DLD1 (cell line): ENCODE results near the gene ZFP64.

Source experiments
- in situ Hi-C: cut with HindIII; loops from 2 replicates; pipeline ENCODE4 v1.10.0; 2017; ENCODE audit warnings: low sequenced_read_pairs

The ZFP64 gene

DNA sequence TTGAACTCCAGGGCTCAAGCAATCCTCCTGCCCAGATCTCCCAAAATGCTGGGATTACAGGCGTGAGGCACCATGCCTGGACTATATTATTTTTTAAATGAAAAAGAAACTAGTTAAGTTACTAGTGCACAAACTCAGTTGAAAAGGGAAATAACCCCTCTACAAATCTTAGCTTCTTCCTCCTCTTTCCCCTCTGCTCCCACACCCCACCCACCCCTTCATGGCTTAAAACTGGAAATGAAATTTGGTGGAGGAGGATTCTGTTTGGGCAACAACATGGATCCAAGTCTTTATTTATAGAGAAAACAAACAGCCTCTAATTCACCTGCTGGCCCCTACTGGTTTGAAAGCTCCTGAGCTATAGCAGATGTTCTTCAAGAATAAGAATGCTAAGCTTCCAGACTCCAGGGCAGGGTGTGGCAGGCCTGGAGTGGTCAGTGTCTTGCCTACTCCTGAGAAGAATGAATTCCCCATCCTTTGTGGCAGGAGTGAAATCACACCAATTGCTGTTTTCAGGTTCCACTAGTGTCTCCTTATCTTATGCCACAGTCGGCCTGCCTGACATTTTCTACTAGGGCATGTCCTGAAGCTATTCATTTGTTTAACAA lies 73.5 kb downstream of the ZFP64 start:
- in situ Hi-C loops: loop anchor here (25.0 kb wide), 1 partner anchor 706 kb away; no protein-coding TSS in a partner anchor

DNA sequence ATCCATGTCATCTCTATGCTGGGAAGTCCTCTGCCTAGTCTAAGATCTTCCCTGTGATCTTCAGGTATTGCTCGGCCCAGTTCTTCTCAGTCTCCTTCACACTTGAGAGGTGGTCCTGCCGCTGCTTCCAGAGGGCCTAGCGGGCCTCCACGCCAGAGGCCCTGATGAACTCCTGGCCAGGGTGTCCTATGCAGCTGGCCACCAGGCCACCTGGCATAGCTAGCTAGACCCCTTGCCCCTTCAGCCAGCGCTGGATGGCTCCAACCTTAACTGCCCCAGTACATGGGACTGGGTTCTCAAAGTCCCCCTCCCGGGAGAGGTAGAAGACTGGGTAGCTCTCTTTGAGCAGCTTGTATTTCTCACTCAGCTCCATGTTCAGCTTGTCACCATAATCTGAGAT lies 81.1 kb downstream of the ZFP64 start:
- in situ Hi-C loops: loop anchor here (25.0 kb wide), 1 partner anchor 698 kb away; no protein-coding TSS in a partner anchor

DNA sequence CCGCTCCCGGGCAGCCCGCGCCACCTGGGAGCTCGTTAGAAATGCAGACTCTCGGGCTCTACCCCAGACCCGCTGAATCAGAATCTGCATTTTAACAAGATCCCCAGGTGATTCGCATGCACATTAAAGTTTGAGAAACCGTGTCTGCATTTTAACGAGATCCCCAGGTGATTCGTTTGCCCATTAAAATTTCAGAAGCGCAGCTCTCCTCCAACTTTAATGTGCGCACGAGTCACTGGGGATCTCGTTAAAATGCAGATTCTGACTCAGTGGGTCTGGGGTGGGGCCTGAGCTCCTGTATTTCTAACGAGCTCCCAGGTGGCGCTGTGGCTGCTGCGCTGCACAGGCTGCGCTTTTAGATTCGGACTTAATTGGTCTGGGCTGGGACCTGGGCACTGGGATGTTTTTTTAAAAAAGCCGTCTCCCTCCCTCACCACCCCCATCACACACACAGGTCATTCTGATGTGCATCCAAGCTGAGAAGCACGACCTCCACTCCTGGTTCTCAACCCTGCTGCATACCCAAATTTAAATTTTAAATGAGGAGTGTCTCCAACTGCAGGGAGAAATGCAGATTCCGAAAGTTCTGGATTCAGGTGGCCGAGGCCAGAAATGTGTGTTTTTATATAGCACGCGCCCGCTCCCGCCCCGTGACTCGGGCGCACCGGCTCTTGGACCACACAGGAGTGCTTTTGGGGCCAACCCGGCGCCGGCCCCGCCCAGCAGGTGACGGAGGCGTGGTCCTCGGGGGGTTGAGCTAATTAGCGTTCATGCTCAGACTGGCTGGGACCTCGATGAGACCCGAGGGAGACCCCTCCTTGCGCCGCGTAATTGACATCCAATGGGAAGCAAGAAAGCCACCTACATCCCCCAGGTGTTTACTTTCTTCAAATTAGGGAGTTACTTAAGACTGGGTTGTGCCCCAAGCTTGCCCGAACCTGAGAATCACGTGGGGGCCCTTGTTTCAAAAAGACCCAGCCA lies 85.8 kb downstream of the ZFP64 start:
- in situ Hi-C loops: loop anchor here (25.0 kb wide), 1 partner anchor 693 kb away; no protein-coding TSS in a partner anchor

DNA sequence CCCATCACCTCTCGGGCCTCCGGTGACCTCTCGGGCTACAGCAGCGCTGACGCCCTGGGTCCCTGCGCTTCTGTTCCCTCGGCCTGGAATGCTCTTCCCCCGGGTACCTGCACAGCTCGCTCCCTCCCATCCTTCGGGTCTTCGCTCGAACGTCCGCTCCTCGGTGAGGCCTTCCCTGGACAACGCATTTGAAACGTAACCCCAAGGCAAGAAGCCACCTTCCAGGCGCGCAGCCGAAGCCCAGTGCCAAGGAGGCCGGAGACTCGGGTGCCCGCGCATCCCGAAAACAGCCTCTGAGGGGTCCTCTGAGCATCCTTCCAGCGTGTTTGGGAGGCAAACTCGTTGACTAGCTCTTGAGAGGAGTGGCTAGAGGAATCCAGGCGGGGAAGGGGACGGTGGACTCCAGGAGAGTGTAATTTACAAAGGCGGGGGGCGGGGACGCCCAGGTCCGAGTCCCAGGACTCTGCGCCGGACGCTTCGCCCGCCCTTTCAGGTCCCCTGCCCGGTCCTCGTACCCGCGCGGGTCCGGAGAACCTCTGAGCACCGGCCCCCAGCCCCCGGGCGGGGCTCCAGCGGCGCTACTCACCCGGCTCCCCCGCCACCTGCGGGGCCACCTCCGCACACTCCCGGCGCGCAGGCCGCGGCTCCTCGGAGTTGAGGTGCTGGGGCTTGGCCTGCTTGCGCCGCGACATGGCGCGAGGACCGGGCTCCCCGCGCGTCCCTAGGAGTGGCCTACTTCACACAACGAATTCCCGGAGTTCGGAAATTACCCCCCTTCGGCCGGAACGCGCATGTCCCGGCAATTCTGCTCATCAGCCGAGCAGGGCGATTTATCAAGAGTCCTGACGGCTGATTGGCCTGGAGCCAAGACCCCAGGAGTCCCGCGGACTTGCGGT lies 86.8 kb downstream of the ZFP64 start:
- in situ Hi-C loops: loop anchor here (25.0 kb wide), 1 partner anchor 692 kb away; no protein-coding TSS in a partner anchor

DNA sequence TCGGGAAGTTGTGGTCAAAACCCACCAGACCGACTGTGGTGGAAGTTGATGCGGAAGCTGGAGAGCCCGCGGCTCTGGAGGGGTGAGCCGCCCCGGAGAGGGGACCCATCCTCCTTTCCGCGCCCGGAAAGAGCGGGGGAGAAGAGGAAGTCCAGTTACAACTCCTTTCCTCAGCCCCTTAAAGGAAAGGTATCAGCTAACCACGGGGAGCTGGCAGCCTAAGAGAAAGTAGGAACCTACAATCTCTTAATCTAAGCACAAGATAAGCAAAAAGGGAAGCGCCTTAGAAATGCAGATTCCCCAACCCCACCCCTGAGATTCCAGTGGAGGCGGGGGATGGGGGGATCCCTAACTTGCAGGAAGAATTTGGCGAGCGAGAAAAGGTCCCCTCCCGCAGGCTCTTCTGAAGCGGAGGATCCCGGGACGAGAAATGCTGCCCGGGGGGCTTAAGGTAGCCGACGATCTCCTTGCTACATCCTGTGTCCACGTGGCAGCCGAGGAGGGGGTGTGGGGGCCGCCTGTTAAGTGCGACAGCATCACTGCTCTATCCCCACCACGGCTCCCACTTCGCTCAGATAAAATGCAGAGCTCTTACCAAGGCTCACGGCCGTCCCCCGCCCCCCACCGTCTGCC lies 87.5 kb downstream of the ZFP64 start:
- in situ Hi-C loops: loop anchor here (25.0 kb wide), 1 partner anchor 692 kb away; no protein-coding TSS in a partner anchor

DNA sequence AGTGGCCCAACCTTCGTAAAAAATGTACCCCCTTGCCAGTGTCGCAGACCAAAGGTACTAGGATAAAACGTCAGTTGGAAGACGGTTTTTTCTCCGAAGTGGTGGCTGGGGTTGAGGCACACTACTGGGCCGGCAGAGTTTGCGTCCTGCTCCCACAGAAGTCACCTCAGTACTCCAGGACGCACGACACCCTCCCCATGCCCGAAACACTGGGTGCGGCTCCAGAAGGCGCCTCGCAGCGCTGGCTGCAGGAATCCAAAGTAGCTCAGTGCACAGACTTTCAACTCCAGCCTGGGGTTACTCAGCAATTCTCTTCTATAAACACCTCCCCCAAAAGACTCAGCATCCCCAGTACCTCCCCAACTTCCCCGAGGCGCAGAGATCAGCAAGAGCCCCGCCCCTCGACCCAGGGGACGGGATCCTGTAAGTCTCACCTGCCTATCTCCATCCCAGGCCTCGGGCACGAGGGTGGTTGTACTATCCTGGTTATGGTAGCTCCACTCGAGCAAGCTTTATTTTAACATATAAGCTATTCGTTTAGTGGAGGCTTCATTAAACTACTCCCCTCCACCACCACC lies 88.2 kb downstream of the ZFP64 start:
- in situ Hi-C loops: loop anchor here (25.0 kb wide), 1 partner anchor 691 kb away; no protein-coding TSS in a partner anchor

DNA sequence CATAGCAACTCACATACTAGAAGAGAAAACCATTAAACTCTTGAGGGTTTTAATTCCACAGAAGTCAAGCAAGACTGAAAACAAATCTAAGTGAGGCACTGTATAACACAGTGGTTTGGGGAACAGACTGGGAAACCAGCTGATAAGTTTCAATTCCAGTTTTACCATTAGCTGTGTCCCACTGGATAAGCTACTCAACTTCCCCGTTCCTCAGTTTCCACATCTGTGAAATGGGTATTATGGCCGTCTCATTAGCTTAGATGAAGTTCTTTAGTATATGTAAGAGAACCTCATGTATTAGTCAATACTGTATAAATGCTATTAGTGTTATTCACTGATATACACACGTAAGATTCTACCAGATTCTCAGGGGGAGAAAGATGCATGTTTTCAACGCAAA lies 89.0 kb downstream of the ZFP64 start:
- in situ Hi-C loops: loop anchor here (25.0 kb wide), 1 partner anchor 690 kb away; no protein-coding TSS in a partner anchor

DNA sequence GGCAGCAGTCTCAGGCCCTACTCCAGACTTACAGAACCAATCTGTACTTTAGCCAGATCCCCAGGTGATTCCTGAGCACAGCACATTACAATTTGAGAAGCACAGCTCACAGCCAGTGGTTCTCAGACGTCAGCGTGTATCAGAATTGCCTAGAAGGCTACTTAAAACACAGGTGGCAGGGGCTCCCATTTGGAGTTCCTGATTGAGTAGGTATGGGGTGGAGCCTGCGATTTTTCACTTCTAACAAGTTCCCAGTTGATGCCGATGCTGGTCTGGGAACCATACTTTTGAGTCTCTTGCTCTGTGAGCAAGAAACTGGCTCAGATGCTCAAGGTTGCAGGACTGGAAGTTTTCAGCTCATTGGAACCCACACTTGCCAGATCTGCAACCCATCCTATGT lies 89.5 kb downstream of the ZFP64 start:
- in situ Hi-C loops: loop anchor here (25.0 kb wide), 1 partner anchor 690 kb away; no protein-coding TSS in a partner anchor
